ENCODE measurements around the gene CSNK1A1. TPM values are rescaled to one million over a fixed set of nuclear protein-coding genes. Genes with fewer than 3 reads are reported as not detected.

Gene CSNK1A1
- total and polyA plus RNA-seq, 2 experiments from 2014 or later, result 106 to 231 TPM

DNA sequence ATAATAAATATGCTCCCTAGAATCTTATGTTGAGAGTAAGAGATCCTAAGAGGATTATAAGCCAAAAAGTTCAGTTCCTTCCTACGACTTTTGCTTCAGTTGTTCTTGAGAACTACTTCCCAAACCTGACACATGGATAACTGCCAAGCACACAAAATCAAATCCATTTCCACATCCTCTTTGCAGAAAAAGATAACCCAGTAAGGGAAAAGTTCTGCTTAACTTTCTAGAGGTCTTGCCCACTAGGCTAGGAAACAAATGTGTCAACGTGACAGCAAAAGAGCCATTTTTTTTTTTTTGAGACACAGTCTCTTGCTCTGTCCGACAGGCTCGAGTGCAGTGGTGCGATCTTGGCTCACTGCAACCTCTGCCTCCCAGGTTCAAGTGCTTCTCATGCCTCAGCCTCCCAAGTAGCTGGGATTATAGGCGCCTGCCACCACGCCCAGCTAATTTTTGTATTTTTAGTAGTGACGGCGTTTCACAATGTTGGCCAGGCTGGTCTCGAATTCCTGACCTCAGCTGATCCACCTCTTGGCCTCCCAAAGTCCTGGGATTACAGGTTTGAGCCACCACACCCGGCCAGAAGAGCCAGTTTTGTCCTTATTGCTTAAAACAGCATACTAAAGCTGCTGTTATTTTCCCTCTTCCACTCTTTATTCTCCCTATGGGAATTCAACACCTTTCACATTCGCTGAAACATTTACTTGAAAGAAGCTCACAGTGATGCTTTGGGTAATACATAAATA lies 24.2 kb downstream of the CSNK1A1 start:
- H3K9me2 ChIP-seq (replicated peaks; ENCODE audit: insufficient read depth), result no peaks in the 10 kb centered on the region
- no peak for DNase-seq (ENCODE audit: low spot score)
- TF ChIP-seq, protein P1, sequence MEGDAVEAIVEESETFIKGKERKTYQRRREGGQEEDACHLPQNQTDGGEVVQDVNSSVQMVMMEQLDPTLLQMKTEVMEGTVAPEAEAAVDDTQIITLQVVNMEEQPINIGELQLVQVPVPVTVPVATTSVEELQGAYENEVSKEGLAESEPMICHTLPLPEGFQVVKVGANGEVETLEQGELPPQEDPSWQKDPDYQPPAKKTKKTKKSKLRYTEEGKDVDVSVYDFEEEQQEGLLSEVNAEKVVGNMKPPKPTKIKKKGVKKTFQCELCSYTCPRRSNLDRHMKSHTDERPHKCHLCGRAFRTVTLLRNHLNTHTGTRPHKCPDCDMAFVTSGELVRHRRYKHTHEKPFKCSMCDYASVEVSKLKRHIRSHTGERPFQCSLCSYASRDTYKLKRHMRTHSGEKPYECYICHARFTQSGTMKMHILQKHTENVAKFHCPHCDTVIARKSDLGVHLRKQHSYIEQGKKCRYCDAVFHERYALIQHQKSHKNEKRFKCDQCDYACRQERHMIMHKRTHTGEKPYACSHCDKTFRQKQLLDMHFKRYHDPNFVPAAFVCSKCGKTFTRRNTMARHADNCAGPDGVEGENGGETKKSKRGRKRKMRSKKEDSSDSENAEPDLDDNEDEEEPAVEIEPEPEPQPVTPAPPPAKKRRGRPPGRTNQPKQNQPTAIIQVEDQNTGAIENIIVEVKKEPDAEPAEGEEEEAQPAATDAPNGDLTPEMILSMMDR (IDR thresholded peaks at IDR 0.05; ENCODE audit: poor library complexity), result no peak
- TF ChIP-seq EZH2 (IDR thresholded peaks at IDR 0.05; ENCODE audit: borderline replicate concordance), result no peak
- no peak for TF ChIP-seq EZH2phosphoT487 (IDR thresholded peaks at IDR 0.05; ENCODE audit: low read depth, severe bottlenecking, unreplicated experiment)
- H3K9me3 ChIP-seq (ENCODE audit: low read depth), result no peaks in the 10 kb centered on the region
- H3K27me3 ChIP-seq, result no peaks in the 10 kb centered on the region
- H3K36me3 ChIP-seq (replicated peaks; ENCODE audit: insufficient read depth, low read depth), result no peaks in the 10 kb centered on the region
- H3K4me2 ChIP-seq, result no peak overlapping the region
- H3K4me3 ChIP-seq, result no peak overlapping the region
- peaks cover 100% of the 10 kb centered on the region for H3K79me2 ChIP-seq
- peaks cover 100% of the 10 kb centered on the region for H4K20me1 ChIP-seq (ENCODE audit: insufficient read depth, poor library complexity, severe bottlenecking)
- H3K27ac ChIP-seq, result no peak overlapping the region
- peaks cover 26% of the 10 kb centered on the region for H3K4me1 ChIP-seq (ENCODE audit: insufficient read depth)
- WGBS (ENCODE audit: low lambda C conversion rate, missing lambda C conversion rate), result 72% methylated on average over 12 of the region's 12 CpGs
- H2AFZ ChIP-seq, result no peak overlapping the region

DNA sequence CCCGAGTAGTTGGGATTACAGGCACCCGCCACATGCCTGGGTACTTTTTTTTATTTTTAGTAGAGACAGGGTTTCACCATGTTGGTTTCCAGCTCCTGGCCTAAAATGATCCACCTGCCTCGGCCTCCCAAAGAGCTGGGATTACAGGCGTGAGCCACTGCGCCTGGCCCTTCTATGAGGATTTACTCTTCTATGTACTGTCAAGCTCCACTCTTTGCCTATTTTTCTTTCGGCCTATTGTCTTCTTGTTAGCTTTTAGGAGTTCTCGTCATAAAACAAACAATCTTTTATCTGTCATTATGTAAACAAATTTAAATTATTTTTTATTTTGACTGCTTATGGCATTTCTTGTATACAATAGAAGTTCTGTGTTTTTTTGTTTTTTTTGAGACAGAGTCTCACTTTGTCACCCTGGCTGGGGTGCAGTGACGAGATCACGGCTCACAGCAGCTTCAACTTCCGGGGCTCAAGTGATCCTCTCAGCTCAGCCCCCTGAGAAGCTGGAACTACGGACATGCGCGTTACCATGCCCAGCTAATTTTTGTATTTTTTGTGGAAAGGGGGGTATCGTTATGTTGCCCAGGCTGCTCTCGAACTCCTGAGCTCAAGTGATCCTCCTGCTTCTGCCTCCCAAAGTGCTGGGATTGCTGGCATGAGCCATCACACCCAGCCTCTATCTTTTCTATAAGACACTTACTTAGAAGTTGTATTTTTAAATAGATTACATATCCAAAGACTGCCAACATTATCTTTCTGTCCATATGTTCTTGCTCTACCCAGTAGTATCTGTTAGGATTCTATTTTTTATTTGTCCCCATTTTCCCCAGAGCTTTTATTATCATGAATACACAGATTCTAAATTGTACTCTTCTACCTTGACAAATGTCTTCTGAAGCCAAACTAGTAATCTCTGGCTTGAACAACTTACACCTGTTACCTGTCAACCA lies 29.2 kb downstream of the CSNK1A1 start:
- peaks cover 97% of the 10 kb centered on the region for H4K20me1 ChIP-seq (ENCODE audit: insufficient read depth, poor library complexity, severe bottlenecking)
- no peaks in the 10 kb centered on the region for H3K9me2 ChIP-seq (replicated peaks; ENCODE audit: insufficient read depth)
- peaks cover 100% of the 10 kb centered on the region for H3K79me2 ChIP-seq
- H3K27ac ChIP-seq, result no peak overlapping the region
- H3K4me3 ChIP-seq, result no peak overlapping the region
- no peaks in the 10 kb centered on the region for H3K9me3 ChIP-seq (ENCODE audit: low read depth)
- no peaks in the 10 kb centered on the region for H3K36me3 ChIP-seq (replicated peaks; ENCODE audit: insufficient read depth, low read depth)
- 95% methylated on average over 15 of the region's 15 CpGs for WGBS (ENCODE audit: low lambda C conversion rate, missing lambda C conversion rate)
- peaks cover 3% of the 10 kb centered on the region for H3K4me1 ChIP-seq (ENCODE audit: insufficient read depth)
- H3K27me3 ChIP-seq, result no peaks in the 10 kb centered on the region
- H3K4me2 ChIP-seq, result no peak overlapping the region
- H2AFZ ChIP-seq, result no peak overlapping the region
- TF ChIP-seq, protein P1 (IDR thresholded peaks at IDR 0.05; ENCODE audit: poor library complexity), result no peak
- TF ChIP-seq EZH2 (IDR thresholded peaks at IDR 0.05; ENCODE audit: borderline replicate concordance) (no peak), EZH2phosphoT487 (IDR thresholded peaks at IDR 0.05; ENCODE audit: low read depth, severe bottlenecking, unreplicated experiment) (no peak)
- DNase-seq (ENCODE audit: low spot score), result no peak

GRCh38 chr5:149519601-149520000 lies 31.6 kb downstream of the CSNK1A1 start:
- Histone ChIP-seq H3K27ac (no peak overlapping the region), H3K36me3 (replicated peaks; ENCODE audit: insufficient read depth, low read depth) (no peaks in the 10 kb centered on the region), H2AFZ (no peak overlapping the region), H3K27me3 (no peaks in the 10 kb centered on the region), H3K9me2 (replicated peaks; ENCODE audit: insufficient read depth) (no peaks in the 10 kb centered on the region), H3K4me3 (no peak overlapping the region), H3K4me2 (no peak overlapping the region), H3K4me1 (ENCODE audit: insufficient read depth) (no peaks in the 10 kb centered on the region), H3K79me2 (peaks cover 100% of the 10 kb centered on the region), H3K9me3 (ENCODE audit: low read depth) (no peaks in the 10 kb centered on the region), H4K20me1 (ENCODE audit: insufficient read depth, poor library complexity, severe bottlenecking) (peaks cover 93% of the 10 kb centered on the region)
- DNase-seq (ENCODE audit: low spot score), result no peak
- TF ChIP-seq EZH2phosphoT487 (IDR thresholded peaks at IDR 0.05; ENCODE audit: low read depth, severe bottlenecking, unreplicated experiment) (no peak), EZH2 (IDR thresholded peaks at IDR 0.05; ENCODE audit: borderline replicate concordance) (no peak)

DNA sequence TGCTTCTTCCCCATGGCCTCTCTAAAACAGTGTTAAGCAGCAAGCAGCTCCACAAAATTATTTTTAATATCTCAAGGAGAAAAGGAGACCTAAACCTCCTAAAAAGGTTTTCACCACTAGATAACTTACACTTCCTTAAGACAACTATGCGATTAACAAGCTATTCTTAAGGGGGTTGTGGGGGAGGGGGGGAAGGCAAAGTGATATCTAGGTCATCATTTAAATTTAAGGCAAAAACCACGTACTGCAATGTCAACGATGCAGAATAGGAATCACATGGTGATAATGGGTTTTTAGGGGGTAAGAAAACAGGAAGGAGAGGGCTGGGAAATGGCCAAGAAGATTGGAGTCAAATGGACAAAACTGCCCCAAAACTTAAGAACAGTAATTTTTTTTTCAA lies 32.6 kb downstream of the CSNK1A1 start:
- Histone ChIP-seq H3K9me2 (replicated peaks; ENCODE audit: insufficient read depth) (no peaks in the 10 kb centered on the region), H2AFZ (no peak overlapping the region), H3K4me3 (no peak overlapping the region), H3K27me3 (no peaks in the 10 kb centered on the region), H3K9me3 (ENCODE audit: low read depth) (no peaks in the 10 kb centered on the region), H3K27ac (no peak overlapping the region), H3K79me2 (peaks cover 100% of the 10 kb centered on the region), H3K4me1 (ENCODE audit: insufficient read depth) (no peaks in the 10 kb centered on the region), H4K20me1 (ENCODE audit: insufficient read depth, poor library complexity, severe bottlenecking) (peaks cover 87% of the 10 kb centered on the region), H3K4me2 (no peak overlapping the region), H3K36me3 (replicated peaks; ENCODE audit: insufficient read depth, low read depth) (no peaks in the 10 kb centered on the region)
- no peak for DNase-seq (ENCODE audit: low spot score)
- 53% methylated on average over 3 of the region's 3 CpGs for WGBS (ENCODE audit: low lambda C conversion rate, missing lambda C conversion rate)
- TF ChIP-seq EZH2phosphoT487 (IDR thresholded peaks at IDR 0.05; ENCODE audit: low read depth, severe bottlenecking, unreplicated experiment) (no peak), EZH2 (IDR thresholded peaks at IDR 0.05; ENCODE audit: borderline replicate concordance) (no peak)
- TF ChIP-seq, protein P1 (IDR thresholded peaks at IDR 0.05; ENCODE audit: poor library complexity), result no peak
